Frontal cortex (tissue), 4 donors: ENCODE results near the gene HLA-DQA2. TPM values are rescaled to one million over a fixed set of nuclear protein-coding genes. Genes with fewer than 3 reads are reported as not detected.
"Not testable (repeated sequence)": the region's sequence is repeated elsewhere in the genome, so short reads cannot be mapped to it uniquely, and the experiment has no call there.

Source experiments
- DNase-seq, 2 donors: peaks; one replicate each; pipeline ENCODE4 v3.0.0; 2012; ENCODE audit warnings: low spot score in 2 of 2
- FAIRE-seq: peaks from 2 replicates; lab custom pipeline; 2012; peaks lifted over from hg19 to GRCh38; lab: Jason Lieb, UNC
- total RNA-seq: library from RNA; depleted of rRNA; stranded (reverse); fragments of >200 nt; gene quantifications from one replicate; pipeline ENCODE4 v1.2.3, GENCODE V29; 2014
- donor health status: control.
- donor health status: control.
- donor health status: control.

HLA-DQA2 gene
- not detected for total RNA-seq

DNA sequence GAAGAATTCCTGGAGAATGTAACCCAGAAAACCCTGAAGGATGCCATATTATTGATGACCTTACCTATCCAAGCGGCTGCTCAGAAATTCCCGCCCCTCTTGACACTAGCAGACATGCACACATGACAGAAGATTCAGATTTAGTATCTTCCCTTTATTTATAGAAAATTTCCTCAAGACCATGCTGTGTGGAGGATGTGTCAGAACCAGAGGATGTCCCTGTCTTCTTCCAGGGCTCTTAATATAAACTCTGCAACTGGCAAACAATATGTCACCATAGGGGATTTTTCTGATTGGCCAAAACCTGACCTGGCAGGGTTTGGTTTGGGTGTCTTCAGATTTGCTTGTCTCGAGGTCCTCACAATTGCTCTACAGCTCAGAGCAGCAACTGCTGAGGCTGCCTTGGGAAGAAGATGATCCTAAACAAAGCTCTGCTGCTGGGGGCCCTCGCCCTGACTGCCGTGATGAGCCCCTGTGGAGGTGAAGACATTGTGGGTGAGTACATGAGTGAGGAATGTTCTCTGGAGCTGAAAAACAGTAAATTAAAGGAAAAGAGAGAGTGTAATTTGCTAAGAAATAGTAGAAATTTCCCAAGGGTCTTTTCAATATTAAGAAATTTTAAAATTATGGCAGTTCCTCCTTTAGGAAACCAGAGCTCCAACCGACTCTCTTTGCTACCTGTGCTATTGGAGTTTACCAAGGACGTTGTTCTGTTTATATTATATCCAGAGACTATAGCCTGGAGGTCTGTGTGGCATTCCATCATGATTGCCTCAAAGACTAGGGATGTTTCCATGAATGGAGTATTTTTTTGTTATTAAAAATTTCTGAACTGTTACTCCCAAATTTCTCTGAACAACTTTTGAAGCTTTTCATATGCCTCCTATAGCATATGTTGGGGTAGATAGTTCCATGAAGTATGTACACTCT, at the start of gene HLA-DQA2:
Gene HLA-DQA2, plus strand, starts transcription at position 361 of the 930 bp plus-strand sequence. Its CDS starts 53 bp downstream, at position 414.
- no peak for FAIRE-seq
- no peak for DNase-seq

DNA sequence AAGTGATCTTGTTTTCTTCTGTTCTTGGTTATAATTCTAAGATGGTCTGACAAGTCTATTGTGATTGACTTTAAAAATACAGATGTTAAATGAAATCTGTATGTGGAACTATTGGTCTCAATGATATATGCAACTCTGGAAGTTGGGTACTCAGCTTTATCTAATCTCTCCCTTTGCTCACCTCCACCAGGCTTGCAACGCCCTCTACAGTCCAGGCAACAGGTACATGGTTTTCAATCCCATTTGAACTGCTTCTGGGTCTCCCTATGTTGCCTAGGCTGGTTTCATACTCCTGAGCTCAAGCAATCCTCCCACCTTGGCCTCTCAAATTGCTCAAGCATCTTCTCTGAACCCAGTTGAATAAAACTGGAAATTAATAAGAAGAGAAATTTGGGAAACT, 49.2 kb upstream of the HLA-DQA2 start:
- FAIRE-seq (no peak), DNase-seq (no peak)

DNA sequence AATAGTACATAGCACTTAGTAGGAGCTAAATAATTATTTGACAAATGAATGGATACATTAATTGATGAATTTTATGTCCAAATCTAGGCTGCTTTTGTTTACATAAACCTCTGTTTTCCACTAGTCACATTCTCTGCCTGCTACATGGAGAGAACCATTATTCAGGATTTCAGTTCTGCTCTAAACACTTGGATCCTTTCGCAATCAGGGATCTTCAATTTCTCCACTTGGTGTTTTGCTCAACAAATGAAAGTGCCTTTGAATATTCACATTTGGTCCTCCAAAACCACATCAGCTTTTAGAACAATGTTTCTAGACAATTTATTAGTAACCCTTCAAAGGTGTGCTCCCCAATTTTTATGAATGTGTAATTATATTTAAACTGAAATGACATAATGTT, 44.2 kb upstream of the HLA-DQA2 start:
- FAIRE-seq (no peak), DNase-seq (no peak)

DNA sequence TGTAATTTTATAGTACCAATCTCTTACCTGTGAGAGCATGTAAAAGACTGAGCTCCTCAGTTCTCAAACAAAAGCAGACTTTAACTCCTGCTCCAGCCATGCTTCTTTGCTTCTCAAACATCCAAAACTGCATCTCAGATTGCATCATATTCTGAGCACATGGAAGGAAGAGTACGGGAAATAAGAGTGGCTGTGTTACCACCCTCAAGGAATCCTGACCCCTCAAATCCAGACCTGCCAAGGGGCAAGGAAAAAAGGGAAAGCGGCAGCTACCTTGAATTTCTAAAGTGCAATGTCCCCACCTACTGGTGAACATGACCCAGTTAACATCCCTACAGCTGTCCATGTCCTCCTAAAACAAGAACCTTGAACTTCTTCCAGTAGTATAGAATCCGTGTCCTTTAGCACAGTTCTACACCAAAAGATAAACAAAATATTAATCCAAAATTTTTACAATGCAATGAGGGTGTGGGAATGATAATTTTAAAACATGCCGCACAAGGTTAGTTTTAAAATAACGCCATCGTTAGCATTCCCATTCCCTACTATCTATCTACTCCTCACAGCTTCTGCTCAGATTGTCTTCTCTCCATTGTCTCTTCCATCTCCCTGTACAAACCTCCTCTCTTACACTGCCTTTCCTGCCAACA, 40.7 kb upstream of the HLA-DQA2 start:
- DNase-seq: peak; percentile 8 to 47
- no peak for FAIRE-seq

DNA sequence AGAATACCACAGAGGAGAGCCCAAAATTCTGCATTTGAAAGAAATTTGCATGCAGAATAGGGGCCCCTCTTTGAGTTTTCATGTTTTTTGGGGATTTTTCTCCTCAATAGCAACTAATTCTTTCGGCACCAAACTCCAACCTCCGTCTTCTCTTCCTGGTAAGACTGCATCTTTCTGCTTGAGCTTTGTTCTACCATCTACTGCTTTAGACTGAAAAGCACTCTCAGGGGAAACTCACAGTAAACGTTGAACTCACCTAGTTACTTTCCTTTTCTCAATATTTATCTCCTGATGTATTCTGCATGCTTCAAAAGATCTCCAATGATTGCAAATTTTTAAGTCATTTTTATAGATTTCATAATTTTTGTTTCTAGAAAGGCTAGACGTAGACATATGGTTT, 37.8 kb upstream of the HLA-DQA2 start:
- no peak for FAIRE-seq
- DNase-seq: no peak

DNA sequence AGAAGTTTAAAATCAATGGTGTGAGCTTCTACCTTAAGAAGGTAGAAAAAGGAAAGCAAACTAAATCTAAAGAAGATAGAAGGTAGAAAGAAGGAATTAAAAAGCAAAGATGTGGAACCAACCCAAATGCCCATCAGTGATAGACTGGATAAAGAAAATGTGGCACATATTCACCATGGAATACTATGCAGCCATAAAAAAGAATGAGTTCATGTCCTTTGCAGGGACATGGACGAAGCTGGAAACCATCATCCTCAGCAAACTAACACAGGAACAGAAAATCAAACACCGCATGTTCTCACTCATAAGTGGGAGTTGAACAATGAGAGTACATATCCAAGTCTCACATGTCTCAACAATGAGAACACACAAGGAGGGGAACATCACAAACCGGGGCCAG, 36.0 kb upstream of the HLA-DQA2 start:
- not testable (repeated sequence) for FAIRE-seq, DNase-seq

DNA sequence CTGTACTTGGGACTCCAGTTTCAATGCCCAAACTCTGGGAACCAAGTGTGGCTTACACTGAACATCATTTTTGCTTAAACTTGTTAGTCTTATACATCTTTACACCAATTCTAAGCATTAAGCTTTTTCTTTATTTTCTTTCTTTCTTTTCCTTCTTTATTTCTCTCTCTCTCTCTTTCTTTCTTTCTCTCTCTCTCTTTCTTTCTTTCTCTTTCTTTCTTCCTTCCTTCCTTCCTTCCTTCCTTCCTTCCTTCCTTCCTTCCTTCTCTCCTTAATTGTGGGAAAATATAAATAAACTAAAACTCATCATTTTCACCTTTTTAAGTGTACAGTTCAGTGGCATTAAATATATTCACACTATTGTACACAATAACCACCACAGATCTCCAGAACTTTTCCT, 31.6 kb upstream of the HLA-DQA2 start:
- DNase-seq: no peak
- FAIRE-seq: no peak

DNA sequence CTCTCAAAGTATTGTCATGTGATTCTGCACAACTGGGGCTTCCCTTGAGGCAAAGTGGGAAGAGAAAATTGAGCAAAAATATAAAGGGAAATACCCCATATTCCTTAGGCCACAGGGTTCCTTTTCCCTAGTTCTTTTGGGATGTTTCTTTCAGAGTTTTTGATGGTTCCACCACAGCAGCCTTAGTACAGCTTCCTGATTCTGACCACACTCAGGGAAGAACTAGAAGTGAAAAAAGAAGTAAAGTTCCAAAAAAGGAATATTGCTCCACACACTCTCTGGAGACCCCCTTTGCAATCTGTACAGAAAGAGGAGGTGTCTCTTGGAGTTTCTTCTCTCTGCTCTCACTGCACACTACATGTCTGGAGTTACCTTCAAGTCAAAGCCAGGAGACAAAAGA, 27.9 kb upstream of the HLA-DQA2 start:
- DNase-seq (no peak), FAIRE-seq (no peak)

DNA sequence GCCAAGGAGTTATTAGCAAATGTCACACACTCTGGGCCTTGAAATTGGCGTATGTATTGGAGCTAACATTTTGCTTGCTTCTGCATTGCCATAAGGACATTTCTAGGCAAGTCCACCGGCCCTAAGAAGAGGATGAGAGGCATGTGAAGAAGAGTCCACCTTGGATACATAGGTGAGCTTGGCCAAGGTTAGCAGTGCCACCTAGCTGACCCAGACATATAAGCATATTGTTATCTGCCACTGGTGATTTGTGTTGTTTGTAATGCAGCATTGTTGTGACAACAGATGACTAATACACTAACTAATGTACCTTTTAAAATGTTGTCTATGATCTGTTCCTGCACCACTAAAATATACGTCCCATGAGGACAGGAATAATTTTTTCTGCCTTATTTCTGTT, 24.8 kb upstream of the HLA-DQA2 start:
- FAIRE-seq: no peak
- DNase-seq: no peak

DNA sequence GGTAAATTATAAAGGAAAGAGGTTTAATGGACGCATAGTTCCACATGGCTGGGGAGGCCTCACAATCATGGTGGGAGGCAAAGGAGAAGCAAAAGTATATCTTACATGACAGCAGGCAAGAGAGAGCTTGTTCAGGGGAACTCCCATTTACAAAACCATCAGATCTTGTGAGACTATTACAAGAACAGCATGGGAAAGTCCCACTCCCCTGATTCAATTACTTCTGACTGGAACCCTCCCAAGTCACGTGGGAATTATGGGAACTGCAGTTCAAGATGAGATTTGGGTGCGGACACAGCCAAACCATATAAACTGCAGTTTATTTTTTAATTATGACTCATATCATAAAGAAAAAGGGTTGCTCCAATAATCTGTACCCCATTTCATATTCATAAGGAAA, 22.3 kb upstream of the HLA-DQA2 start:
- FAIRE-seq (no peak), DNase-seq (no peak)

DNA sequence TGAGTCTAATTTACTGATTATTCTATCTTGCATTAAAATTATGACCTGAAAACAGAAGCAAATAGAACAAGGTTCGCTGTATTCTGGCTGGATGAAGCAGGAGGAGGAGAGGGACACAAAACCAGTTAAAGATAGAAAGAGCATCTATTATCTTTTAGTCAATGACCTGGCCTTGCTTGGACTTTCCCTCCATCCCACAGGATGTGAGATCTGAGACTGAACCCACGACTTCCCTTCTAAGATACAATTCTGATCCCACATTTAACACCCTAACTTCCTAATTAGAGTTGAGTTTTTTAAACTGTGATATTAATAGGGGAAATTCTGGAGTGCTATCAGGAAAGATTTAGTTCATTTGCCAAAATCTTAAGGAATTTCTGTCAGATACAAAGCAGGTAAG, 3.1 kb upstream of the HLA-DQA2 start:
- FAIRE-seq: no peak

DNA sequence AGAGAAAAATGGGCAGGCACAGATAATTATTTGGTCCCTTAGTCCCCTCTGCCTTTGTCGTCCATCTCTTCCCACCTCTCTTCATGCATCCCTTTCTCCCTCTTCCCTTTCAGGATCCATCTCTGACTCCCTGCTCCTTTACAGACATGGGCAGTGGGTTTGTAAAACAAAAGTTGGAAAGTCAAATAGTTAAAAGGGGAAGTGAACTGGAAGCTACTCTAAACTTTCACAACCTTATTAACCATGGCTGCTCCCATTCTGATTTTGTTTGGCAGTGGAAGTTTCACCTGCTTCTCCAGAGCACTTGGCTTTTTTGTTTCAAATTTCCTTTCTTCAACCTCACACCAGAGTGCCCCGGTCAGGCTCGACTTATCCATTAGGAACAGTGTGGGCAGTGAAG, 1.2 kb downstream of the HLA-DQA2 start:
- DNase-seq: no peak
- no peak for FAIRE-seq

More for the DNA sequence above, 3.1 kb upstream of the HLA-DQA2 start:
- no peak for DNase-seq

DNA sequence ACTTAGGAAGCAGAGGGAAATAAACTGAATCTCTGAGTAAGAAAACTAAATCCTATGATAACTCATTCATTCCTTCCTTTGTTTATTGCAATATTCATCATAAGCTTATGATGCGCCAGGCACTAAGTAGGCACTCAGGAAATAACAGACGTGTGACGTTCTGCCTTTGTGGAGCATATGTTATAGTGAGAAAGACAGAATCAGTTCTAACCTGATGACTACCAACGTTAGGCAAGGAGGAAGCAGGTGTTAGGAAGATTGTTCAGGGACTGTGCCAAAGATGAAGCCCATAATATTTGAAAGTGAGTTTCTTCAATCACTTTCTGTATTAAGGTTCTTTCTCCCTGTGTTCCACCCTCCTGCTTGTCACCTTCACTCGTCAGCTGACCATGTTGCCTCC, 3.6 kb downstream of the HLA-DQA2 start:
- no peak for DNase-seq
- FAIRE-seq: no peak

DNA sequence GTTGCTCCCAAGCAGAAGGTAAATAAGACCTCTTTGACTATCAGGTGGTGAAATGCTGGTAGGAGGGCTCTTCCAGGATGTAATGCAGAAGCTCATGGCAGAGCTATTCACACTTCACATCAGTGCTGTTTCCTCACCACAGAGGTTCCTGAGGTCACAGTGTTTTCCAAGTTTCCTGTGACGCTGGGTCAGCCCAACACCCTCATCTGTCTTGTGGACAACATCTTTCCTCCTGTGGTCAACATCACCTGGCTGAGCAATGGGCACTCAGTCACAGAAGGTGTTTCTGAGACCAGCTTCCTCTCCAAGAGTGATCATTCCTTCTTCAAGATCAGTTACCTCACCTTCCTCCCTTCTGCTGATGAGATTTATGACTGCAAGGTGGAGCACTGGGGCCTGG, 4.5 kb downstream of the HLA-DQA2 start:
- FAIRE-seq, DNase-seq: not testable (repeated sequence)

DNA sequence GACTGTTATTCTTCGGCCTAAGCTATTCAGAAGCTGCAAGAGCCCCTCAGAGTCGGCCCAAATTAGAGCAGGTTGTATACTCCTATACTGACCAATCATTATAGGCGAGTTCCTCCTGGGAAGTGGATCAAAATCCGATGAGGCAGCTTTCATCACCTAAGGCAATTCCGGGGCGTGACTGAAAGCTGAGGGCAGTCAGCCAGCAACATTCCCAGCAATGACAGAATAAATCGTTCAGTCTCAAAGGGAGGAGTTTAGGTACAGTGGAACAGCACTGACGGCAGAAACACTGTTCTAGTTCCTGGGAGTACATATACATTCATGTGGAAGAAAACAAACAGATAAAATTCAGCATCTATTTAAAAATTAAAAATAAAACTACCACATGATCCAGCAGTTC, 11.4 kb downstream of the HLA-DQA2 start:
- no peak for DNase-seq
- FAIRE-seq: no peak

DNA sequence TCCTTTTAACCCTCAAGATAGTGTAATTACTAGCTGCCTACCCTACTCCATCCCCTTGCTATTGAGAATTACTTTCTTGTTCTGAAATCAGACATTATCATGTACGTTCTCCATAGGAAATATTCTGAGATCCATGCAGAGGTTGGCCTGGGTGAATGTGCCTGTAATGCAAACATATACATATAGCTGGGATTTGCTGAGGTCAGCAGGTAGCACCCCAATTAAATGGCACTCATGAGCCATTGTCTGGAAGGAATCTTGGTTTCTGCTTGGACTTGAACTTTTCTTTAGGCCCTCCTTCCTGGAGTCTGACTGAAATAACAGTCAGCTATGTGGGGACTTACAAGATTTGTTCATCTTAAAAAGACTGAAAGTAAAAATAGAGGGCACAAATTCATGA, 18.5 kb downstream of the HLA-DQA2 start:
- FAIRE-seq (no peak), DNase-seq (no peak)

DNA sequence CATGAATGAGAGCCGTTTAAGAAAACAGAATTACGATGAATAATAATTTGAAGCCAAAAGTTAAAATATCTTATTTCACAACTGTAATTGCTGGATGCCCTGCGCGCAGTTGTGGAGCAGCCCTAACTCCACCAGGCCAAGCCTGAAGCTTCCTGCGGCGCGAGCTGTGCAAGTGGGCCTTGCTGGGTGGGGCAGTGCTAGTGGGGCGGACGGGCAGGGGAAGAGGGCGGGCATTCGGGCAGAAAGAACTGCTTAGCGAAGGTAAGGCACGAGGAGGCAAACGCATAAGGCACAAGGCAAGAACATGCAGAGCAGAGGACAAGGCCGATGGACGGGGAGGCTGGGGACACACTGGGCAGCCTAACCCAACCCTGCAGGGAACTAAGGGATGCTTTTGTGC, 19.9 kb downstream of the HLA-DQA2 start:
- FAIRE-seq: no peak
- no peak for DNase-seq

DNA sequence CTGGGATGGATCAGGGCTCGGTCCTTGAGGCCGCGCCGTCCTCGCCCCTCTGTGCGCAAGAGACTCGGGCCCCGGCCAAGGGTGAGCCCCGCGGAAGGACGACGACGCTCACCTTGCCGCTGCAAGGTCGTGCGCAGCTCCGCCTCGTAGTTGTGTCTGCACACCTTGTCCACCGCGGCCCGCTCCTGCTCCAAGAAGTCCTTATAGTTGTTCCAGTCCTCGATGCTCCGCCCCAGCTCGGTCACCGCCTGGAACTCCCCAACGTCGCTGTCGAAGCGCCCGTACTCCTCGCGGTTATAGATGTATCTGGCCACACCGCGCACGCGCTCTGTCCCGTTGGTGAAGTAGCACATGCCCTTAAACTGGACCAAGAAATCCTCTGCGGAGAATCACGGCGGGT, 20.4 kb downstream of the HLA-DQA2 start:
- FAIRE-seq (no peak), DNase-seq (no peak)

DNA sequence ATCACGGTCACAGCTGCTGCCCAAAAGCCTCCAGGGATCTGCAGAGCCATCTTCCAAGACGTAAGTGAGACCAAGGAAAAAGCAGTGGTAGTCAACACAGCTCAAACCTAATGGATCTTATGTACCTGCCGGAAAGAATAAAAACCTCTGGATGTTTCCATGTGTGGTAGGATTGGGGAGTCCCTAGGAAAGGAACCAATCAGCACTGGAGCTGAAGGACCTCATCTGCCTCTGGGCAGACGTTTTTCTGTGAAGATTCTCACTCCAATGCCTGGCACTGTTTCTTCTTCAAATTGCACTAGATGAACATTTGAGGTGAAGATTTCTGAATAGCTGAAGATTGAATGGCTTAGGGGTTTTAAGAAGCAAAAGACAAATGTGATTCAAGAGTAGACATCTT, 22.2 kb downstream of the HLA-DQA2 start, which contains the start of gene HLA-DQB2:
Gene HLA-DQB2, minus strand, starts transcription at position 112 of the 400 bp plus-strand sequence. Its CDS starts 62 bp downstream, at position 50.
- DNase-seq (no peak), FAIRE-seq (no peak)

DNA sequence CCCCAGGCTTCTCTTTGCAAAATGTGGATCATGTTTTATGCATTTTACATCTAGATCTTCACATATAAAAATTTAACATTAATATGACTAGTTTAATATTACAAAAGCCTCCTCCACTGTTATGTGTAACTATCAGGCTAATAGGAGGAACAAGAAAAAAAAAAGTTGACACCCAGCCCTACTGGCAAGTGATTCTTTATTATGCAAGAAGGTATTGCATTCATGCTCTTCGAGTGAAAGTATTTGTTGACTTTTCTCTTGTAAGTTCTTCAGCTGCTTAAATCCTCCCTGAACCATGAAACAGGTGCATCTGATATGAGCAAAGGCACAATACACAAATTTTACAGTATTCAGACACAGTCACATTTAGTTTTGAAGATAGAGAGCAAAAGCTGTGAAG, 22.9 kb downstream of the HLA-DQA2 start:
- FAIRE-seq (no peak), DNase-seq (no peak)

DNA sequence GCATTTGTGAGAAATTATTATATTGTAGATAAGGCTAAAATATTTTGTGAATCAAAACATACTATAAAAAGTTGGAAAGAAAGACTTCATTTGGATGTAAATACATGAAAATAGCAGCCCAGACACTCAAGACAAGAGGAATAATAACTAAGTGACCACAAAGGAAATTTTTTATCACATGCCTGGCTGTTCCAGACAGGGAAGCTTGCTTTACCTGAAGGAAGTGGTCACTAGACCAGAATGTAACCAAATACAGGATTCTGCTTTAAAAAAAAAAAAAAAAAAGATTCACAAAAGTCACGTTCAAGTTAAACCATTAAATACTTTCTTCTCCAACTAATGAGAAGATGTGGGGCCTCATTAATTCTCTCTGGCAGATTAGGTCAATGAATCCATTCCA, 31.5 kb downstream of the HLA-DQA2 start:
- no peak for DNase-seq
- no peak for FAIRE-seq
